ENCODE data around the gene PSMG4.

DNA sequence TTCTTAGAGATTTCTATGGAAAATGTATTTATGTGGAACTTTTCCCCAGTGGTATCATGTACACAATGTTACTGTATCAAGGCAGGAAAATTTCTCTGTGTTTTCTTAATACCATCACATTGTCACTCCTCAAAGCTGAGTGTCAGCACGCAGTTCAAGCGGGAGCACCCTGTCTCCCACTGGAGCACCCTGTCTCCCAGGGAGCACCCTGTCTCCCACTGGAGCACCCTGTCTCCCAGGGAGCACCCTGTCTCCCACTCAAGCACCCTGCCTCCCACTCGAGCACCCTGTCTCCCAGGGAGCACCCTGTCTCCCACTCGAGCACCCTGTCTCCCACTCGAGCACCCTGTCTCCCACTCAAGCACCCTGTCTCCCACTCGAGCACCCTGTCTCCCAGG lies 51.3 kb downstream of the PSMG4 start:
- TF ChIP-seq, protein P1, sequence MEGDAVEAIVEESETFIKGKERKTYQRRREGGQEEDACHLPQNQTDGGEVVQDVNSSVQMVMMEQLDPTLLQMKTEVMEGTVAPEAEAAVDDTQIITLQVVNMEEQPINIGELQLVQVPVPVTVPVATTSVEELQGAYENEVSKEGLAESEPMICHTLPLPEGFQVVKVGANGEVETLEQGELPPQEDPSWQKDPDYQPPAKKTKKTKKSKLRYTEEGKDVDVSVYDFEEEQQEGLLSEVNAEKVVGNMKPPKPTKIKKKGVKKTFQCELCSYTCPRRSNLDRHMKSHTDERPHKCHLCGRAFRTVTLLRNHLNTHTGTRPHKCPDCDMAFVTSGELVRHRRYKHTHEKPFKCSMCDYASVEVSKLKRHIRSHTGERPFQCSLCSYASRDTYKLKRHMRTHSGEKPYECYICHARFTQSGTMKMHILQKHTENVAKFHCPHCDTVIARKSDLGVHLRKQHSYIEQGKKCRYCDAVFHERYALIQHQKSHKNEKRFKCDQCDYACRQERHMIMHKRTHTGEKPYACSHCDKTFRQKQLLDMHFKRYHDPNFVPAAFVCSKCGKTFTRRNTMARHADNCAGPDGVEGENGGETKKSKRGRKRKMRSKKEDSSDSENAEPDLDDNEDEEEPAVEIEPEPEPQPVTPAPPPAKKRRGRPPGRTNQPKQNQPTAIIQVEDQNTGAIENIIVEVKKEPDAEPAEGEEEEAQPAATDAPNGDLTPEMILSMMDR (IDR thresholded peaks at IDR 0.05 in 2 of 3, conservative IDR thresholded peaks at IDR 0.05 in 1 of 3; ENCODE audit: borderline replicate concordance in 1 of 3, insufficient read depth in 1 of 3, low read depth in 2 of 3, low read length in 2 of 3) = no peak
- TF ChIP-seq POLR2A (IDR thresholded peaks at IDR 0.05; ENCODE audit: borderline replicate concordance, extremely low read depth, insufficient read depth, insufficient read length) = no peak
- TF ChIP-seq POLR2AphosphoS5 (IDR thresholded peaks at IDR 0.05; ENCODE audit: low read depth, low read length) = no peak
